SIG-M5 treated with dmso at 0.1 percent for 504 hours (cell line): ENCODE results near the gene RDH16.

ENCODE experiments used
- DNase-seq: peaks from one replicate; lab custom pipeline; 2025; ENCODE audit not compliant: unreplicated experiment; lab: John Stamatoyannopoulos, UW

RDH16 gene, protein sequence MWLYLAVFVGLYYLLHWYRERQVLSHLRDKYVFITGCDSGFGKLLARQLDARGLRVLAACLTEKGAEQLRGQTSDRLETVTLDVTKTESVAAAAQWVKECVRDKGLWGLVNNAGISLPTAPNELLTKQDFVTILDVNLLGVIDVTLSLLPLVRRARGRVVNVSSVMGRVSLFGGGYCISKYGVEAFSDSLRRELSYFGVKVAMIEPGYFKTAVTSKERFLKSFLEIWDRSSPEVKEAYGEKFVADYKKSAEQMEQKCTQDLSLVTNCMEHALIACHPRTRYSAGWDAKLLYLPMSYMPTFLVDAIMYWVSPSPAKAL

DNA sequence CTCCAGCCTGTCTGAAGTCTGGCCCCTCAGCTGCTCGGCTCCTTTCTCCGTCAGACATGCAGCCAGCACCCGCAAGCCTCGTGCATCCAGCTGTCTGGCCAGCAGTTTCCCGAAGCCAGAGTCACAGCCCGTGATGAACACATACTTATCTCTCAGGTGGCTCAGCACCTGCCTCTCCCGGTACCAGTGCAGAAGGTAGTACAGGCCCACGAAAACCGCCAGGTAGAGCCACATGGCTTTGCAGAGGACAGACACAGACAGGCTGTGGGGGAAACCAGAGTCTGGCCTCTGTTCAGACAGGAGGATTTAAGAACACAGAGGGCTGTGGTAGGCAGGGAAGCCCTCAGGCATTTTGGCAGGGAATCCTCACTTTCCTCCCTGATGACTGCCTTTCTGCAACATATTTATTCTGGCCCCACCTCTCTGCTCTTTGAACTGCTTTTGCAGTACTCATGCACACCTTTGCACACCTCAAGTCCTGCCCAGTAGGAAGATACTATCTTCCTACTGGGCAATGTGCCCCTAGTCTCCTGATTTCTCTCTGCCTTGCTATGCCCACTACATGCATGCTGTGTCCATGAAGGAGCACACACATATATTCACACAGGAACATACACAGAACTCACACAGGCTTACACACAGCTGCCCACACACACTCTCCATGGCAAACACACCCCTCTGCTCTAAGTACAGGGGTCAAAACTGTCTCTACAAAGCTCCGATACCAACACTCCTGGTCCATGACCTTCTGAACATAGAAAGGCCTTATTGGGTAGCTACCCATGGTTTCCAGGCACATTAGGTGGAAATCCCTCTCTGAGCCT lies at the start of gene RDH16:
RDH16 (minus strand) TSS at position 380 of the 824 bp plus-strand sequence; CDS start at position 234, 146 bp downstream.
- no peak for DNase-seq

DNA sequence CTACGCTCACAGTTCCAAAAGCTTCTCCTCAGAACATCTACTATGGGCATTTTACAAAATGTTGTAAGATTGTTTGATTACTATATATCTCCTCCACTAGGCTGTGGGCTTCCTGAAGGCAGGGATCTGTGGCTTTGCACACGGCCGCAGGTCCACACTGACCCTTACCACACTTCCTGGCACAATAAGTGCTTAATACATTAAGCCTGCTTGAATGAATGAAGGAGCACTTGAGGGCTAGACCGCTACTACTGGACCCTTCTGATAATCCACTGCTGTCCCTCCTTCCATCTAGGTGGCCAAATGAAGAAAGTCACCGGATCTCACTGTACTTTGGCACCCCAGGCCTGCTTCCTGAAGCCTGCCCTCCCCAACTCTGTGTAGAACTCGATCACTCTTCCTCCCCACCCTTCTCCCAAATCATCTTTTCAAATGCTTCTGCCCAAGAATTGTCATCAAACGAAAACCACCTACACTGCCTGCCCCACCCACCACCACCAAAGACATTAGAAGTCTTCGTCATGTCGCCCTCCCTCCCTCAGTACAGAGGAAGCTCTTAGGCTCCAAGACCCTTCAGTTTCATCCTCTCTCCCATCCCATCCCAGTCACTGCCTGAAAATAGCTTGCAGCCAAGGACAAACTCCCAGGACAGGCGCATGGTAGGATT lies 49.5 kb upstream of the RDH16 start:
- peak; percentile 71 for DNase-seq

DNA sequence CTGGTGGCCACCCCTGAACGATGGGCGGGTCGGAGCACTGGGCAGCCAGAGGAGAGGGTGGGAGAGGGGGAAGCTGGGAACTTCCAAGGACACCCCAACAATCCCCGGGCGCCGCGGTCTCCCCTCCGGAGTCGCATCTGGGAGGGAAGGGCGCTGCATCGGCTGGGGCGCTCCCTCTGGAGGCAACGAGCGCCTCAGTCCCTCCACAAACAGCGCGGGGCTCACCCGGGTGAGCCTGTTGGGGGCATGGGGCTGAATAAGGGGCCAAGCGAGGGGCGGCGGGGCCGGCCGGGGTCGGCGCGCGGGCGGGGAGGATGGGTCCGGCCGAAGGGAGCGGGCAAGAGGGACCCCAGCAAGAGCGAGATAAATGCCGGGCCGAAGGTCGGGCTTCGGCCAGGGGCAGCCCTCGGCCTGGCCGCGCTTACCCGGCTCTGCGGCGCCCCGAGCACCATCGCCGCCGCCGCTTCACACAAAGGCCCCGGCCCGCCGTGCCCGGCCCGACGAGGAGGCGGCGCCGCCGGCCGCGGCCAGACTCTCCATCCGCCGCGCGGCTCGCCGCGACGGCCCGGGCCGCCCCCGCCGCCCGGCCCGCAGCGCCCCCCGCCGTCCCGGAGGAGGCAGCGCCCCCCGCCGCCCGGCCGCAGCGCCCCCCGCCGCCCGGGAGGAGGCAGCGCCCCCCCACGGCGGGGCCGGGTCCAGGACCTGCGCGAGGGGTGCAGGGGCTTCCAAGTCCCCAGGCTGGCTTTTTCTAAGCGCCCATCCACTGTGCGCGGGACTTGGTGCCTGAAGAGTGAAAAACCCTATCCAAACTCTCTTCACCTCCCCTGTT lies 48.8 kb upstream of the RDH16 start, which contains the start of gene ZBTB39:
ZBTB39 (minus strand) TSS at position 567 of the 829 bp plus-strand sequence. CDS start 1,629 bp downstream, outside the sequence.
- DNase-seq: peak; percentile 71

DNA sequence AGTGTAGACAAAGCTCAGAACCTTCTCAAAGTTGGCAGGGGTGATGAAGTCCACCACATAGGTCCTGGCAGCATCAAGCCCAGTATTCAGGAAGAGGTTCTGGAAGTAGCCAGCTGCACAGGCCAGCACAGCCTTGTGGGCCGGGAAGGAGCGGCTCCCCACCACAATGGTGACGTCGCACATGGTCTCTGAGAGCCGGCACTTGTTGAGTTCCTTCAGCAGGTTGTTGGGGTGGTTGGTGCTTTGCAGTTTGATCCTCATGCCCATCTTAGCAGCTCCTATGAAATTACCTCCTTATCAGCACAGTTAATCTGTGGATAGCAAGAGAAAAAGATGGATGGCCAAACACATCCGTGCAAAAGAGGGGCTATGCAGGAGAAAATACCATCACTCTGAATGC lies 47.2 kb upstream of the RDH16 start:
- no peak for DNase-seq

DNA sequence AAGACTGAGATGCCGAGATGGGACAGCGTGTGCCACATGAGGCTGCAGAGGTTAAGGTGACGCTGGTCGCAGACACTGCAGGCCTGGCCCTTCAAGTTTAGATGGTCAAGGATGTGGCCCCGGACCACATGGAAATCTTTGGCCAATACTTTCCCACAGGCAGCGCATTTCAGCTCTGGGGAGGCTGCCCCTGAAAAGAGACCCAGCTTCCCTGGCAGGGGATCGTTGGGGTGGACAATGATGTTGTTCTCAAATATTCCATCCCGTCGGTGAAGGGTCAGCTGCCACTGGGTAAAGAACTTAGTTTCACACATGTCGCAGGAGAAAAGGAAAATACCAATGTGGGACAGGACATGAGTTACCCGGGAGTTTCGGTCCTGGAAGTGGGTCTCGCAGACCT lies 46.0 kb upstream of the RDH16 start:
- DNase-seq: no peak

DNA sequence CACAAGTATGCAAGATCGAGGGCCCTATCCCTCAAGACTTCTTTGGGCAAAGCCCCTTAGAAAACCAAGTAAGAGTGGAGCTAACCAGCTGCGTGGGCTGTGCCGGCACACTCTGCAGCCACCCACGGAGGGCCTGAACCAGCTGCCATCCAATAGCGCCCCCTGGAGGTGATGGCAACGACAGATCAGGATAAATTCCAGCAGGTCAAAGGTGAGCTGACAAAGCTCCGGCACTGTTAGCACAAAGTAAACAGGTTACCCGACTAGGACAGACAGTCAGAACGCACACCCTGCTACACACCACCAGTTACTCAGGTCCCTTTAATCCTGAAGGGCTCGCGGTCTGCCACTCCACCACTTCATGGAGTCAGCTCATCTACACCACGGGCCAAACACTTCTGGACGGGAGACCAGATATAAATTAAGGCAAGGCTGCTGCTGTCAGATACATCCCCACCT lies 44.1 kb upstream of the RDH16 start:
- DNase-seq: peak; percentile 45

GRCh38 chr12:57000393-57000792 lies 43.0 kb upstream of the RDH16 start:
- no peak for DNase-seq

- DNase-seq: no peak
Observed at GRCh38 chr12:56999456-56999855, 42.0 kb upstream of the RDH16 start.

- no peak for DNase-seq
Observed at GRCh38 chr12:56998981-56999380, 41.6 kb upstream of the RDH16 start.

DNA sequence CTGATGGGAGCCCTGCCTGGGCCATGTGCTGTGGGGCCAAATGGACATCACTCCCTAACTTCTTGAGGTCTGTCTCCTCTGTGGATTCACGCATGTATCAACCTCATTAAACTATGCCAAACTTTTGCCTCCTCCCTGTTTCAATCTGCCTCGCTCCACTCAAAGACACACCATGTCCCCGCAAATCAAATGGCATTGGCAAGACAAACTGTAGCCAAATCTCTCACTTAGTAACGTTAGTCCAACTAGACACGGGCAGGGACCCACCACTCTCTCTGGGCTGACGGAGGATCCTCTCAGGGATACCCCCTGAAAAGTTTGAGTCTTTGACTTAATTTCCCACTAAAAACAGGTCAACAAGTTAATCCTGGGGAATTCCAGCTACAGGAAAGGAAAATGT lies 40.9 kb upstream of the RDH16 start:
- no peak for DNase-seq

DNA sequence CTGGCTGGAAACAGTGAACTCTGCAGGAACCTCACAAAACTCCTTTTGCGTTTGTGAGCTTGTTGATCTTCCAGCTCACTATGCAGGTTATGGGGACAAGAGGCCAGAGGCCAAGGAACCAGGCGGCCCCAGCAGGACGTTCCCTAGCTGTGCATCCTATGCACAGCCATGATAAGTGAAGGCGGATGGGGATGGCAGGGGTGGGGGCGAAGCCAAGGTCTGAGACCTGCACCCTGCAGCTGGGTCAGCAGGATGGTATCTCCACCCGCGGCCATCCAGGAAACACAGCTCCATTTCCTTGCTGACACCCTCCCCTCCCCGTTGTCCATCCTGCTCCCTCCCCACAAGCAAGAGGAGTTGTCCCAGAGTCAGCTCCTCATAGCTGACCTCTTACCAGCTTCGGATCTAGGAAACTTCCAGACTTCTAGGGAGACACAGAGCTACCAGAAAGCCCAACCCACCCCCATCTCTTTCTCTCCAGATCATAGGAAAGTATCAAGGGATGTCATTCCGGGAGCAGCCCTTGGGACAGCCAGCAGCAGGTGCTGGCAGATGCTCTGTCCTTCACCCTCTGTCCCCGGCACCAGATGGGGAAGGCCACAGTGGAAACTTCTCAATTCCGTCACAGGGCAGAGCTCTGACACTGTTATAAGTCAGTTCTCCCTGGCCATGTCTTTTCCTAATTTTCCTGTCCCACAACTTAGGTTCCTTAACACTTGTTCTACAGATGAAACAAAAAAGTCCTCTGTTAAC lies 39.6 kb upstream of the RDH16 start:
- no peak for DNase-seq

GRCh38 chr12:56995930-56996496 lies 38.6 kb upstream of the RDH16 start:
- no peak for DNase-seq

DNA sequence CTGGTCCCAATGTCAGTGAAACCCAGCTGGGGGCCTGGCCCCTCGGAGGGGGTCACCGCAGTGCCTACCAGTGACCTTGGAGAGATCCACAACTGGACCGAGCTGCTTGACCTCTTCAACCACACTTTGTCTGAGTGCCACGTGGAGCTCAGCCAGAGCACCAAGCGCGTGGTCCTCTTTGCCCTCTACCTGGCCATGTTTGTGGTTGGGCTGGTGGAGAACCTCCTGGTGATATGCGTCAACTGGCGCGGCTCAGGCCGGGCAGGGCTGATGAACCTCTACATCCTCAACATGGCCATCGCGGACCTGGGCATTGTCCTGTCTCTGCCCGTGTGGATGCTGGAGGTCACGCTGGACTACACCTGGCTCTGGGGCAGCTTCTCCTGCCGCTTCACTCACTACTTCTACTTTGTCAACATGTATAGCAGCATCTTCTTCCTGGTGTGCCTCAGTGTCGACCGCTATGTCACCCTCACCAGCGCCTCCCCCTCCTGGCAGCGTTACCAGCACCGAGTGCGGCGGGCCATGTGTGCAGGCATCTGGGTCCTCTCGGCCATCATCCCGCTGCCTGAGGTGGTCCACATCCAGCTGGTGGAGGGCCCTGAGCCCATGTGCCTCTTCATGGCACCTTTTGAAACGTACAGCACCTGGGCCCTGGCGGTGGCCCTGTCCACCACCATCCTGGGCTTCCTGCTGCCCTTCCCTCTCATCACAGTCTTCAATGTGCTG lies 38.0 kb upstream of the RDH16 start:
- DNase-seq: no peak

DNA sequence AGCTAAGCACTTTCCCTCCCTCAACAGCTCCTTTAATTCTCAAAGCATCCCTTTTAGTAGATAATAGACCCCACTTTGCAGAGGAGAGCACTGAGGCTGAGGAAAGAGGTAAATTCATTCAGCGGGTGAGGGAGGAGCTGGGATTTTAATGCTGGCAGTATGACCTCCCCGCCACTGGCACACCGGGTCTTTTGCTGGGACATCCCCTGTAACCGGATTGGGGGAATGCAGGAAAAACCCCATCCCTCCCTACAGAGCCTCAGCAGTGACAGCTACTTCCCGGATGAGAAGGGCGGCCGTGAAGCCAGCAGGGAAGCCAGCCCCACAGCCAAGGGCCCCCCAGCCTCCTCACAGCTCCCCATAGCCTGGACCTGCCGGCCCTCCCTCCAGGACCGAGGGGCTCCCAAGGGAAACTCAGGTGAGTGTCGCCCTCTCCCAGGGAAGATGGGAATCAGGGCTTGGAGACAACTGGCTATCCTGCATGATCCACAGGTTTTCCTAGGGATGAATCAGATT lies 36.9 kb upstream of the RDH16 start:
- no peak for DNase-seq

GRCh38 chr12:56993346-56993745 lies 35.9 kb upstream of the RDH16 start:
- DNase-seq: peak; percentile 5

DNA sequence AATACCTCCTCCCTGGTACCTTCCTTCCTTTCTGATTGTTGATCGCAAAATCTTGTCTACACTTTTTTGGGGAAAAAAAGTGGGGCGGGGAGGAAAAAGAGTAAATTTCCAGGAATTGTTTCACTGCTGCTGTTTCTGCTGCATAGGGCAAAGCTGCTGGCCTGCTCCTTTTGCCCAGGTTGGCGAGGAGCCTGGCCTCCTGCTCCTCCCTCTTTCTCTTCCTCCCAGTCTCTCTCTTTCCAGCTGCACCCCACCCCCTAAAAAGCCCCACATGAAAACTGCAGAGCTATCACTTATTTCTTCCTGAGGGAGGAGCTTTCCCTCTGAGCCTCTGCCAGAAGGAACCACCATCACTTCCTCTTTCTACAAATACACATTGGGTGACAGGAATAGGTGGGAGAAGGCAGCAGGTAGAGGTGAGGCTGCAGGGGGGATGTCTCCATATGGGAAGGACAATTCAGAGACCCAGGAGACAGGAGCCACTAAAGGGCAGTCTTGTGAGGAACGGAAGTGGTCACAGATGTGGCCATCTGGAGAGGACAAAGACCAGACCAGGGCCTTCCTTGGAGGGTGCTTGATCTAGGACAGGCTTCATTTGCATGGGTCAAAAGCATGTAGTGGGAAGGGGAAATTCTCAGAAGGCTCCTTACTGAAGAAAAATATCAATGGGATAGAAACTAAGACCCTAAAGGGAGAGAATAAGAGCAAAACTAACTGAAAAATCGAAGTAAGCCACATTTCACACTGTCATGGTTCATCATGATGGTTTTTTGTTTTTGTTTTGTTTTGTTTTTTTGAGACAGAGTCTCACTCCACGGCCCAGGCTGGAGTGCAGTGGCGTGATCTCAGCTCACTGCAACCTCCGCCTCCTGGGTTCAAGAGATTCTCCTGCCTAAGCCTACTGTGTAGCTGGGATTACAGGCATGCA lies 34.2 kb upstream of the RDH16 start:
- peak; percentile 49 for DNase-seq

DNA sequence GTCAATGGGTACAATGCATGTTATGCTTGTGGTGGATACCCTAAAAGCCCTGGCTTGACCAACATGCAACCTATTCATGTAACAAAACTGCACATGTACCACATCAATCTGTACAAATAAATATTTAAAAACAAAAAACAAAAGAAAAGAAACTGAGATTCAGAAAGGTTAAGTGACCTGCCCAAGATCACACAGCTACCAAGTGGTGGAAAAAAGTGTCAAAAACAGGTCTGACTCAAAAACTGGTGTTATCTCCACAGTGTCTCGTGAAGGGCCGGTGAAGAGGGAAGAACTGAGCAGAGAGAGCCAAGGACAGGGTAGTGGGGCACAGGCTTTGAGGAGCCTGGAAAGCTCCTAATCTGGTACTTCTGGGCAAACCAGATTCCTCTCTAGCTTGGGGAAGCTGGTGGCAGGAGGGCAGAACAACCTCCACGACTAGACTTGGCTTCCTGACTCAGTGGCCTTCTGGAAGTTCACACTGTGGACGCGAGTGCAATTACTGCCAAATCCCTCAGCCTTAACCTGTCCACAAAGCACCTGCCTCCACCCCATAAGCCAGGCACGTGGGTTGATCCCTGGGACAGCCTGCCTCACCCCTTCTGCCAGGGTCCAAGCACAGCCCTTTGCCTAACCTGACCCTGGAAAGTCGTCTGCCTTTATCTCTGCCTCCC lies 33.4 kb upstream of the RDH16 start:
- DNase-seq: no peak
